ENCODE results near the gene SLC6A9.

Gene SLC6A9

DNA sequence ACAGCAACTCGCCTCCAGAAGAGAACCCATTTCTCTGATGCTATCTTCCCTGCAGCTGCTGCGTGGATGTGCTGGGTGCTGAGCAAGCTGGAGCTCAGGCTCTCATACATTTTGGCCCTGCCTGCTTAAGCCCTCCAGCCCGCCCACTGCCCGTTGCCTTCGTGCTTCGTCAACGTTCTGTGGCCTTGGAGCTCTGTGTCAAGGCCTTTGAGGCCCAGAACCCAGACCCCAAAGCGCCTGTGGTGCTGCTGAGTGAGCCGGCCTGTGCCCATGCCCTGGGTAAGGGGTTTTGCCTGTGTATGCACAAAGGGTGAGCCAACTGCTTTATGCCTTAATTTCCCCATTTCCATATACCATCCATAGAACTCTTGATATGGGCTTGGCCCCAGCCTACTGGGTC, 60.4 kb downstream of the SLC6A9 start:
- Histone ChIP-seq H3K9me2 (replicated peaks; ENCODE audit: insufficient read depth, low read length) (no peaks in the 10 kb centered on the region), H3F3A (ENCODE audit: insufficient read depth) (peaks cover 19% of the 10 kb centered on the region), H3K9me3 (ENCODE audit: insufficient read depth, low read length) (no peaks in the 10 kb centered on the region), H2AFZ (ENCODE audit: low read depth, low read length, severe bottlenecking) (no peak overlapping the region), H4K20me1 (ENCODE audit: low read depth, low read length) (no peaks in the 10 kb centered on the region), H3K4me3 (ENCODE audit: insufficient read depth, low read length, poor library complexity, severe bottlenecking) (peak overlapping the region; percentile 80), H3K36me3 (ENCODE audit: low read length) (no peaks in the 10 kb centered on the region), H3K27ac (ENCODE audit: low read depth, low read length) (no peak overlapping the region), H3K4me2 (ENCODE audit: low read depth, low read length, poor library complexity, severe bottlenecking) (peak overlapping the region; percentile 75), H3K79me2 (ENCODE audit: insufficient read depth, low read length) (peaks cover 26% of the 10 kb centered on the region), H3K9ac (ENCODE audit: low read length) (peak overlapping the region; percentile 71), H3K27me3 (ENCODE audit: low read length) (no peaks in the 10 kb centered on the region)
- TF ChIP-seq EZH2phosphoT487 (conservative IDR thresholded peaks at IDR 0.05; ENCODE audit: low read length): no peak
- TF ChIP-seq, protein P1, sequence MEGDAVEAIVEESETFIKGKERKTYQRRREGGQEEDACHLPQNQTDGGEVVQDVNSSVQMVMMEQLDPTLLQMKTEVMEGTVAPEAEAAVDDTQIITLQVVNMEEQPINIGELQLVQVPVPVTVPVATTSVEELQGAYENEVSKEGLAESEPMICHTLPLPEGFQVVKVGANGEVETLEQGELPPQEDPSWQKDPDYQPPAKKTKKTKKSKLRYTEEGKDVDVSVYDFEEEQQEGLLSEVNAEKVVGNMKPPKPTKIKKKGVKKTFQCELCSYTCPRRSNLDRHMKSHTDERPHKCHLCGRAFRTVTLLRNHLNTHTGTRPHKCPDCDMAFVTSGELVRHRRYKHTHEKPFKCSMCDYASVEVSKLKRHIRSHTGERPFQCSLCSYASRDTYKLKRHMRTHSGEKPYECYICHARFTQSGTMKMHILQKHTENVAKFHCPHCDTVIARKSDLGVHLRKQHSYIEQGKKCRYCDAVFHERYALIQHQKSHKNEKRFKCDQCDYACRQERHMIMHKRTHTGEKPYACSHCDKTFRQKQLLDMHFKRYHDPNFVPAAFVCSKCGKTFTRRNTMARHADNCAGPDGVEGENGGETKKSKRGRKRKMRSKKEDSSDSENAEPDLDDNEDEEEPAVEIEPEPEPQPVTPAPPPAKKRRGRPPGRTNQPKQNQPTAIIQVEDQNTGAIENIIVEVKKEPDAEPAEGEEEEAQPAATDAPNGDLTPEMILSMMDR (IDR thresholded peaks at IDR 0.05; ENCODE audit: insufficient read depth, low read length, poor library complexity, severe bottlenecking): no peak

DNA sequence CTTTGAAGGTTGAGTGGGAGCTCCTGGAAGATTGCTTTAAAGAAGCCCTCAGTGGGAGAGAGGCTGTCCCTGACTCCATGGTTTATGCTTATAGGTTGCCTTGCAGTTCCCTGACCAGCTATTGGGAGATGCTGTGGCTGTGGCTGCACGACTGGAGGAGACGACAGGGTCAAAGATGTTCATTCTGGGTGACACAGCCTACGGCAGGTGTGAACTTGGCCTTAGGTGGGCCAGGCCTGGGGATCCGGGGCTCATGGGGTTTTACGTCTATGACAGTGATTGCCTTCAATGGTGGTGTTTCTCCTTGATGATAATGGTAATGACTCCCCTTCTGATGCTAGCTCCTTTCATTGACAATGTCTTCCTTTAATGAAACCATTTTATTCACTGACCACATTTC, 60.8 kb downstream of the SLC6A9 start:
- Histone ChIP-seq H3K9ac (ENCODE audit: low read length) (peak overlapping the region; percentile 71), H2AFZ (ENCODE audit: low read depth, low read length, severe bottlenecking) (no peak overlapping the region), H4K20me1 (ENCODE audit: low read depth, low read length) (no peaks in the 10 kb centered on the region), H3K9me3 (ENCODE audit: insufficient read depth, low read length) (no peaks in the 10 kb centered on the region), H3K27ac (ENCODE audit: low read depth, low read length) (no peak overlapping the region), H3K4me3 (ENCODE audit: insufficient read depth, low read length, poor library complexity, severe bottlenecking) (peak overlapping the region; percentile 80), H3K4me2 (ENCODE audit: low read depth, low read length, poor library complexity, severe bottlenecking) (peak overlapping the region; percentile 75), H3K36me3 (ENCODE audit: low read length) (no peaks in the 10 kb centered on the region), H3K27me3 (ENCODE audit: low read length) (no peaks in the 10 kb centered on the region), H3K9me2 (replicated peaks; ENCODE audit: insufficient read depth, low read length) (no peaks in the 10 kb centered on the region), H3F3A (ENCODE audit: insufficient read depth) (peaks cover 15% of the 10 kb centered on the region), H3K79me2 (ENCODE audit: insufficient read depth, low read length) (peaks cover 22% of the 10 kb centered on the region)
- TF ChIP-seq, protein P1 (IDR thresholded peaks at IDR 0.05; ENCODE audit: insufficient read depth, low read length, poor library complexity, severe bottlenecking): no peak
- TF ChIP-seq EZH2phosphoT487 (conservative IDR thresholded peaks at IDR 0.05; ENCODE audit: low read length): no peak

DNA sequence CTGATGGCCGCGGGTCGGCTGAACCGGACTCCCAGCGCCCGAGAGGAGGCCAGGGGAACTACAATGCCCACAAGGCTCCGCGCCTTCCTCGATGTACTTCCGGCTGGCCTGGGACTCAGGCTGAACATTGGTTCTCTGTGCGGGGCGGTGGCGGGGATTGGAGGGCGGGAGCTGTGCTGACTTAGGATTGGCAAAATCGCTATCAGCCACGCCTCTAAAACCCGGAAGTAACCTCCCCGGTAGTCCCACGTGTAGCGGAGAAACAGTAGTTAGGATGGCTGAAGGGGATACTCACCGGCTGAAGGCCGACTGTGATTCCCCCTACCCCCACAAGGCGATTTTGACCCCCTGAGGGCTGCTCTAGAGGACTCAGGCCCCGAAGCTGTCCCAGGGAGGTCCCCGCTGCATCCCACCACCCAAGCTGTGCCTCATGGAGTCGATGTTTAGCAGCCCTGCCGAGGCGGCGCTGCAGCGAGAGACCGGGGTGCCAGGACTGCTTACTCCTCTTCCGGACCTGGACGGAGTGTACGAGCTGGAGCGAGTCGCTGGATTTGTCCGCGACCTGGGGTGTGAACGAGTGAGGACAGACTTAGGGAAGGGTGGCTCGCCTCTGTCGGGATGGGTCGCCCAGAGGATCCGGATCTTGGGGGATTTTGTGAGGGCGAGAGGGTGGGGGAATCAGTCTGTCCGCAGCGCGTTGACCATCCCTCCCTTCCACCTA, 61.4 kb downstream of the SLC6A9 start, which contains the start of gene DPH2:
DPH2 (plus strand) TSS at position 265 of the 721 bp plus-strand sequence; CDS start at position 431, 166 bp downstream.
- Histone ChIP-seq H3K9me2 (replicated peaks; ENCODE audit: insufficient read depth, low read length) (no peaks in the 10 kb centered on the region), H3K9me3 (ENCODE audit: insufficient read depth, low read length) (no peaks in the 10 kb centered on the region), H4K20me1 (ENCODE audit: low read depth, low read length) (no peaks in the 10 kb centered on the region), H3K27ac (ENCODE audit: low read depth, low read length) (no peak within 1 kb of the TSS), H3K4me3 (ENCODE audit: insufficient read depth, low read length, poor library complexity, severe bottlenecking) (peak within 1 kb of the TSS; percentile 80), H3K27me3 (ENCODE audit: low read length) (no peaks in the 10 kb centered on the region), H3K9ac (ENCODE audit: low read length) (peak within 1 kb of the TSS; percentile 71), H3K79me2 (ENCODE audit: insufficient read depth, low read length) (peaks cover 16% of the 10 kb centered on the region), H3K4me2 (ENCODE audit: low read depth, low read length, poor library complexity, severe bottlenecking) (peak within 1 kb of the TSS; percentile 75), H2AFZ (ENCODE audit: low read depth, low read length, severe bottlenecking) (peak within 1 kb of the TSS; percentile 42), H3F3A (ENCODE audit: insufficient read depth) (peaks cover 13% of the 10 kb centered on the region), H3K36me3 (ENCODE audit: low read length) (no peaks in the 10 kb centered on the region)
- TF ChIP-seq, protein P1 (IDR thresholded peaks at IDR 0.05; ENCODE audit: insufficient read depth, low read length, poor library complexity, severe bottlenecking): no peak
- no peak for TF ChIP-seq EZH2phosphoT487 (conservative IDR thresholded peaks at IDR 0.05; ENCODE audit: low read length)

Measured in SU-DHL-6 (cell line).